Endometrial microvascular endothelial cells (primary cell): ENCODE measurements around the gene CORO6. TPM values are rescaled to one million over a fixed set of nuclear protein-coding genes. Genes with fewer than 3 reads are reported as not detected.

Source experiments
- in situ Hi-C: cut with HindIII; loops from 2 replicates; pipeline ENCODE4 v1.10.0; 2017; ENCODE audit warnings: low sequenced_read_pairs, low pct_unique_long_range_greater_than_20kb; ENCODE audit errors: inconsistent ontology term
- total RNA-seq: library from RNA; depleted of rRNA; stranded (reverse); fragments of >200 nt; gene quantifications from one replicate; pipeline ENCODE4 v1.2.3, GENCODE V29; 2015; ENCODE audit errors: inconsistent ontology term

The CORO6 gene
- total RNA-seq, 1 donor from 2014 or later = 1.3 TPM

DNA sequence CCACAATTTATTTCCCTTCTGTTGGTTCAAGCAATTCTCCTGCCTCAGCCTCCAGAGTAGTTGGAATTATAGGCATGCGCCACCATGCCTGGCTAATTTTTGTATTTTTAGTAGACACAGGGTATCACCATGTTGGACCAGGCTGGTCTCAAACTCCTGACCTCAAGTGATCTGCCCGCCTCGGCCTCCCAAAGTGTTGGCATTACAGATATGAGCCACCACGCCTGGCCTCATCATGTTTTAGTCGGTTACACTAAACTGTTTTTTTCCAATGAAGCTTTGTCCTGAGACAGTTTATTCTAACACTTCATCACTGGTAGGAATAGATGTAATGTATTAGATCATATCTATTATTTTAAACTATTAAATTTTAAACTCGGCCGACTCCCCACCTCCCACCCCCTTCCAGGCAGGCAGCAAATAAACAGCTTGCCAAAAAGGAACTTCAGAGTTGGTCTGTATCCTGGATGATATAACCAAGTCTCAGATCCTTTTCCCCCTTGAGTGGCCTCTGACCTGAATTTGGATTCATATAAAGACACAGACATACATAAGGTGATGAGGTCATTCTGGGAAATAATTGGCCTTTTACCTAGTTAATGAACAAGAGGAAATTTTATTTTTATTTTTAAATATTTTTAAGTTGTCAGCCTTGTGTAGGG lies 18.4 kb upstream of the CORO6 start:
- in situ Hi-C loops = no loop called here

DNA sequence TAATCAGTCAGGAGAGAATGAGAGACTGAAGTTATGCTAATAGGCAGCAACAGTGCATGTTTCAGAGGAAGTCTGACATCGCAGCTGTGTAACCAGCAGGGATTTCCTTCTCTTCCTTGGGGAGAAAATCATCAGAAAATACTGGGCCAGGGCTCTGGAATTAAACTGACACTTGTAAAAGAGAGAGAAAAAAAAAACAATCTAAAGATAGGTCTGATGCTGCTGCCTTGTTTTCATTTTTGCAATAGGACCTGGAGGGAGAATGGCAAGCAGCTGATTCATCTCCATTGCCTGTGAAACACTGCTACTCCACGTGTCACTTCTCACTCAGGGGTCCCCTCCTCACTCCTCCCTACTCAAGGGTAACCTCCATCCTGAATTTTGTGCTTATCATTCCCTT lies 17.7 kb upstream of the CORO6 start:
- in situ Hi-C loops = no loop called here

DNA sequence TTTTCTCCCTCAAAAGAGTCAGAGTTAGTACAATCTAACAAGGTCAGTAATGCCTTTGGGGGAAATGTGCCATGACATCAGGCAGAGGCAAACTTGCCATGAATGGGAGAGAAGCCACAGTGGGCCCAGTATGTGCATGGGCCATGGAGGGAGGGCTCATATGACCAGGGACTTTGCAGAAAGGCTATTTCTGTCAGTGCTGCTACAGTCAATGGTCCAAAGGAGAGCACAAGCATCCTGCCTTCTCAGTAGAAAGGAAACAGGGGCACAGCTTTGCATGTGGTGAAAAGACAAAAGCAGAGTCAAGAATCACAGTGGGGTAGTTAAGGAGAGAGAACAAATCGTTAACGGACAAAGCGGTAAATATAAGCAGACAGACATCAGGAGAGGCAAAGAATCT lies 11.2 kb upstream of the CORO6 start:
- in situ Hi-C loops = no loop called here

DNA sequence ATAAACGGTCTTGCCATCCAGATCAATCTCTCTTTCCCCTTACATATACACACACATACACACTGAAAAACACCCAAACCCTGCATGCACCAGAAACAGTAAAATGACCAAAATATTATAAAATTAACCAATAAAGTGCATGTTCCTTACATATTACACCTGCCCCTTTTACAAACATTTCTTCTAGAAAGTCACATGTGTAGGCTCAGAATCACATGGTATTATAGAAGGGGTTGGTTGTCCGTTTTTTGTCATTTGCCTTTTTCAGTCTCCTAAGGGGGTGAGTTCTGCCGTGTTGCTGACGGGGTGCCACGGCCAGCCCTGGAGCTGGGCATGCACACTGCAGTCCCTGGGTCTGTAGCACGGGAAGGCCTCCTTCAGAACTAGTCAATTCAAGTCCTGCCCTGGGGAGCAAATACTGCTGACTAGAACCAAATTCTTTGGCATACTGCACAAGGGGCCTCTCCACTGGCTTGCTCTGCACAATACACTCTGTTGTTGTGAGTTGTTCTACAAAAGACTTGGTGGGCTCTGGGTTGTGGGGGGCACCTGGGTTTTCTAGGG lies 8.0 kb upstream of the CORO6 start:
- in situ Hi-C loops = no loop called here

DNA sequence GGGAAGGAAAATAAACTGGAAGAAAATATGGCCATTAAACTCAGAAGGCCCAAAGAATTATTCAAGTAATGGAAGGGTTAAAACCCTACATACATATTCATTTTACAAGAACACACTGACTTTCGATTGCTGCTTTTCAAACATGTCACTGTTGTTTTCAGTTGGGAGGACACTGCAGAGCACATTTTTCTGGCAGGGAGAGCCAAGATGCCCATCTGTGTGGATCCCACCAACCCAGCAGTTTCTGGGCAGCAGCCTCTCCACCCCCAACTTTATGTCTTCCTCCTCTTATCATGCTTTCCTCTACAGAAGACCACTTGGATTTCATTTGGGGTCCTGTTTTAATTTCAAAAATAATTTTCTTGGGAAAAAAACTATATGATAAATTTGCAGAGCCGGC lies 7.1 kb upstream of the CORO6 start:
- in situ Hi-C loops = no loop called here

DNA sequence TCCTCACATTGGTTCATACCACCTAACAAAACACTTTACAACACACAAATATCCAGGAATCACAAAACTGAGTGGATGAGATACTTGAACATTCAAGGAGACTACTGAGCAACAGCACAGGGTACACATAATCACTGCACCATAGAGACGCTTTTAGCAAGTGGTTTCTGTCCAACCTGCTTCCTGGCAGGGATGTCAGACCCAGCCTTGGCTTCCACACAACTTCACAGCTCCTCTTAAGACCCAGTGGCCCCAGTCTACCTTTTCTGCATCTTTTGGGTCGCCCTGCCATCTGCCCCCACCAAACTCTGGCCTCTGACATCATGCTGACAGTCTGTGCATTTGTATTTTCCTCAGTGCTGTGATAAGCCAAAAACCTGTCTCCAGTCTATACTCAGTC lies 5.9 kb upstream of the CORO6 start:
- in situ Hi-C loops = no loop called here

DNA sequence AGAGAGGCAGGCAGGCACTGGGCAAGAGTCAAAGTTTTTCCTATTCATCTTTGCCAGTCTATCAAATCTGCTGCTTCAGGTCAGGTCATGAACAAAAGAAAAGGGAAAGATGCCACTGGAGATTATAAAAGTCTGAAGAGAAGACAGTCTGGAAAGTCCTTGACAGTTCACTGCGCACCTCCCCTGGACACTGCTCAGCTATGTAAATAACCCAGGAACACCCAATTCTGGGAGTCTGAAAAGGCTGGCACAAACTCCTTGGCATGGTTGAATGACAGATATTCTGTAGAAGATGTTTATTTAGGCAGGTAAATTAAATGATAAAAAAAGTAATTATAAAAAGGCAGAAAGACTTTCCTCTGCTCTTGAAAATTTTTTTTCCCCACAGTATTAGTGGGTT lies 5.2 kb upstream of the CORO6 start:
- in situ Hi-C loops = no loop called here

DNA sequence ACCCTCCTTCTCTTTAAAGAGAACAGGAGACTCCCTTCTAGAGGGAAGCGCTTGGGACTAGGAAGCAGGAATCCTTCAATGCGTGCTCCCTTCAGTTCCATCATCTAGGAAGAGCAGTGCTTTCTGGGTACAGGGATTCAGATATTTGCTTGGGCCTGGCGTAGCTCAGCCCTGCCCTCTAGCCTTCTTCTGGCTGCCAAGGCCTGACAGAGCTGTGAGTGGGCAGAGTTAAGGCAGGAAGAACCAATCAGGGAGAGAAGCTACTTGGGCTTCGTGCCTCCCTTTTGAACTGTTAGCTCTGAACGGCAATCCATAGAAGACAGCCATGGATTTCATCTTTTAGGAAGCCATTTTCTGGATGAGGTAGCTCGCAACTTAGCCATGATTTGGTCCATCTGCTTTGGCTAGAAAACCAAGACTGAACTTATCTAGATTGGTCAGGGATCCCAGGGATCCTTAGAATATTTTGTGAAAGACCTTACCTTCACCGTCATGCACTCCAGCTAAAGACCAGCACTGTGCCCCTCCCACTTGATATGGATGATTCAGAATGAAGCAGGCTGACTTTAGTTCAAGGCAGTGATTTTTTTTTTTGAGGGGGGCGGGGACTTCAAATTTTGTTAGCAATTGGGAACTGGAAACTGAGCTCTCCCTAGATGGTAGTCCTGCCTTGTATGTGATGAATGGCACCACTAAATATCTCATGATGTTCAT lies 2.5 kb upstream of the CORO6 start:
- in situ Hi-C loops = no loop called here

DNA sequence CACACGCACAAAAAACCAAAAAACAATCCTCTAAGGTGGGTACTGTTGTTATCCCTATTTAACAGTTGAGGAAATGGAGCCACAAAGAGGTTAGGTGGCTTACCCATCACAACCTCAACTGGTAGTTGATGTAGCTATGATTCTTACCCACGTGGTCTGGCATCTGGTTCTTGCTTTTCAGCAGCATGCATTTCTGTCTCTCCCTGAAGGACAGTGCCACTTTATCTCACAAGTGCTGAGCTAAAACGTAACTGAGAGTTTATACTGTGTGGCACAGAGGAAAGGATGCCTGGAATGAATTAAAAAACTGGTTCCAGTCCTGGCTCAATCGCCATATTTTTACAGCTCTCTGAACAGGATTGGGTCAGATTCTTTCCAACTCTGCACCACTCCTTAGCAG lies 1.9 kb upstream of the CORO6 start:
- in situ Hi-C loops = no loop called here

DNA sequence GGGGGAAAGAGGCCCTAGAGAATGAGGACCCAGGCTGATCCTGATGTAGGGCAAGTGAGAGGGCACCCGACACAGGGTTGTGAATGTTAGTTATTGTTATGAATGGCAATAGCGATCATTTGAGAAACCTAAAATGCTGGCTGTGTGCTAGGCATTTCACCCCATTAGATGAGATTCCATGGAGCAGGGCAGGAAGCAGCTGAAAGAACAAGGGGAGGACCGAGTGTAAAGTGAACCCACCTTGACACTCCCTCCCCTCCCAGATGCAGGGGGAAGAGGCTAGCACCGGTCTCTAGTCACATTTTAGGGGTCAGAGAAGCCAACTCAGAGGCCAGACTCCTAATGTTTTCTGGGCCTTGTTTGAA lies 553 bp upstream of the CORO6 start:
- in situ Hi-C loops = no loop called here

DNA sequence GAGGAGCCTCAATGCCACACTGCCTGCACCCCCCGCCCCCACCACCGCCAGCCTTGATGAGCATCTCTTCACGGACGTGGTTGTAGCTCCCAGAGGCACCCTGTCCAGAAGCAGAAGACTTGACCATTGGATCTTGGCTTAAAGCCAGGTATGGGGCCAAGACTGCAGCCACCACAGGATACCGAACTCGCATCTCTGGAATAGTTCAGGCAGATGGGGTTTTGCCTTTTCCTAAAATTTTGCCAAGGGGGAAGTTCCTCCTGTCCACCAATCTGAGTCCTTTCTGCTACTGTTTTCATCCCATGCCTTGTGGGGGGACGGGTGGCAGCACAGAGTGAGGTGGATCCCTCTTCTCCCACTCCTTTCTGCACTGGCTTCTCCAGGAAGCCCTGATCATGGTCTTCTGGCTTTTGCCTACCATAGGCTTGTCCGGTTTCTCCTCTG lies 939 bp downstream of the CORO6 start:
- in situ Hi-C loops = no loop called here

DNA sequence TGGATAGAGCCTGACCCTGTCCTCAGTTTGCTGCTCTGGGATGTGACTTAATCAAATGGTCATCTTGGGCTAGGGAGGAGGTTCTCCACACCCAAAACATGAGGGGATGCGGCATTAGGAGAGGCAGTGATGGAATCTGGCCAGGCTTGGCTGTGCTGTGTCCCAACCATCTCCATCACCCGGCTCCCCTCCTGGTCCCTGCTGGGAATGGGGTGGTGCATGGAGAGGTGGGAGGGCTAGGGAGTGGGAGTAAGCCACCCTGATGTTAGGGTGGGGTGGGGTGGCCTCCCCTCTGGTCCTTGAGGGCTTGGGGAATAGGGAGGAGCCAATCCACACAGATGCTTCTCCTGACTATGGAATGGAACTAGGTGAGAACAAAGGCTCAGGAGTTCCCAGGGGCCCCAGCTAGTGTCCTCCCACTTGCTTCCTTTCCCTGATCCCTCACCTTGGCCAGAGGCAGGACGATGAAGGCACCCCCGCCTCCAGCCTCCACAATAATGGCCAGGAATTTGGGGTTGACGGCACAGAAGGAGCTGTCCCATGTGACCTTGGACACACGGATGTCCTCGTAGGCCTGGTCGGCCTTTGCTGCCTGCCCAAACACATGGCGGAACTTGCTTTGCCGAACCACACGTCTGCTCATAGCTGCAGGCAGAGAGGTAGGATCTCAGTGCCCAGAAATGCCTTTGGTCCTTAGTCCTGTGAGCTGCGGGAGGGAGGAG lies 1.8 kb downstream of the CORO6 start:
- in situ Hi-C loops = no loop called here

DNA sequence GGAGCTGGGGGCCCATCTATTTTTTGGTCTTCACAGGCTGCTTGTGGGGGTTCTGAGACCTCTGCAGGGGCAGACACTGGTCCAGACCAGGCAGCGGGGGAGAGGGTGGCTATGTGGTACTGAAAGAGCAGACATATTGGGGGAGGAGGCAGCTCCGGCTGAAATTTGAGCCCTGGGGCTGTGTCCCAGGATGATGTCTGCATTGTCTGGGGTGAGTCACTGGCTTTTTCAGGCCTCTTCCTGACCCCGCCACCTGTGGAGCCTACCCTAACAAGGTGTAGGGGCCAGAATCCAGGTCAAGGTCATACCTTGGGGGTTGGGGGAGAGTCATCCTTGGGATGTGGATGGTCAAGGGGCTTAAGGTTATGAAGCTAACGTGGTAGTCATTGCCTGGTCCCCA lies 2.4 kb downstream of the CORO6 start:
- in situ Hi-C loops = no loop called here

DNA sequence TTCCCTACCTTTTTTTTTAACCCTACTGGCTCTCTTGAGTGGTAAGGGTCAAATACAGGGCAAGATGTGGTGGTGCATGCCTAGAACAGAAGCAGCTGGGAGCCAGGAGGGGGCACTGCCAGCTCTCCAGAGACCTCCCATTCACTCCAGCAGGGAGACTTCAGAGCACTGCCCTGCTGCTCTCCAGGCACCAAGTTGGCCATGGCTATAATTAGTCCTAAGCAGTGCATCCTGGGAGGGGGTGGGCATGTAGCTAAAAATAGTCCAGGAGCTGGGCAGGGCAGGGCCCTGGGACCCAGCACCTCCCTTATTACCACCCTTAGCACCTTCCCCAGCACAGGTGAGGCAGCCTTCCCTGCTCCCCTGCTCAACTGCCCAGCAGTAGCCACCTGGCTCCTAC lies 3.5 kb downstream of the CORO6 start:
- in situ Hi-C loops = no loop called here

DNA sequence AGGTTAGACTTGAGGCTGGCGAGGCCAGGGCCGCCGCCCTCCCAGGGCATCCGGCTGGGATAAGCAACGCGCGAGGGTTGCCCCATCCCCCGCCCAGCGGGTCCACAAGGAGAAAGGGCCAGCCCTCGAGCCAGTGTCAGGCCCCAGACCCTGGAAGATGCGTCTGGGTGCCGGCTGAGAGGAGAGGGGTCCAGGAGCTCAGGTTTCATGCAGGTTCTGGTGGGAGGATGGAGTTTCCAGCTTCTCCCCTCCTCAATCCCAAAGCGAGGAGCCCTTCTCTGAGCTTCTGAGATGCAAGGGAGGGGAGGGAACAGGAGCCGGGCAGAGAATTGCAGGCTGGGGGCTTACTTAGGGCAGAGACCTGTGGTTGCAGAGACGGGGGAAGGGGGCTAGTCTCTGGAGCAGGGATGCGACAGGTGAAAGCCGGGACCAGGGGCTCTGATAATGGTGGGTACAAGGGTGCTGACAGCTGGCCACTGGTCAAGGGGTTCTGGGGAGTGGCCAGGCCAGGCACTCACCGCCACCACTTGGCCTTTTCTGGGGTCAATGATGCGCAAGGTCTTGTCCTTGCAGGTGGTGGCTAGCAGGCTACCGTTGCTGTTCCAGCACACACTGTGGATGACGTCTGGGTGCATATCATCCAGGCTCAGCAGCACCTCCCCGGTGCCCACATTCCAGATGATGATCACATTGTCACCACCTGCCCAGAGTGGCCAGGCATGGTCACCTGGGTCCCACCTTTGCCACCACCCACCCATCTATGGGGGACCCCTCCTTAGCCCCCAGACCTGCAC lies 4.2 kb downstream of the CORO6 start:
- in situ Hi-C loops = no loop called here

DNA sequence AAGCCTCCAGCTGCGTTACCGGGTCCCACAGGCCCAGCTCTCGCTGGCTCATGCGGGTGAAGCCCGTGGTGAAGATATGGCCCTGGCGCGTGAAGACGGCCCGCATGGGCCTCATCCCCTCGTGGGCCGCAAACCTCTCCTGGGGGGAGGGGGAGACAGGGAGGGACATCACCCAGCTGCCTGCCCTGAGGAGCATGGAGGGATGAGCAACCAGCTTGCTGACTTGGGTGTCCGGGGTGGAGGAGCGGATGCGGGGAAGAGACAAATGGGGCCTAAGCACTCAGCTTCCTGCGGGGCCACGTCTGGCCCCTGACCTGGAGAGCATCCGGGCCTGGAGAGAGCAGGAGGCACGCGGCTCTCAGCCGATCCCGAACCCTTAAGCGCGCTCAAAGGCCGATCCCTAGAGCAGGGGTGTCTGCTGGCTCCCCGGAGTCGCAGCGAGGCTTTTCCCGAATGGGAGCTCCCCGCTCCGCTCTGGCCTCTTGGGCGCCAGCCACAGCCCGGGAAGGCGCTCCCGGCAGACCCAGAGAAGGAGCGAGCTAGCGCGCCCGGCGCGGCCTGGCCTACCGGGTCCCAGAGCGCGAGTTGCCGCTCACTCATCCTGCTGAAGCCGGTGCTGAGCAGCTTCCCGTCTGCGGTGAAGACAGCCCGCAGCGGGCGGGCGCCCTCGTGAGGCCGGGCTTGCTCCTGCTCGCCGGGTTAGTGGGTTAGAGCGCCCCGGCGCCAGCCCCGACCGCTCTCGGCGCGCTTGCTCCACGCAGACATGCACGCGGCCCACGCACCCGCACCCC lies 5.0 kb downstream of the CORO6 start:
- in situ Hi-C loops = no loop called here

DNA sequence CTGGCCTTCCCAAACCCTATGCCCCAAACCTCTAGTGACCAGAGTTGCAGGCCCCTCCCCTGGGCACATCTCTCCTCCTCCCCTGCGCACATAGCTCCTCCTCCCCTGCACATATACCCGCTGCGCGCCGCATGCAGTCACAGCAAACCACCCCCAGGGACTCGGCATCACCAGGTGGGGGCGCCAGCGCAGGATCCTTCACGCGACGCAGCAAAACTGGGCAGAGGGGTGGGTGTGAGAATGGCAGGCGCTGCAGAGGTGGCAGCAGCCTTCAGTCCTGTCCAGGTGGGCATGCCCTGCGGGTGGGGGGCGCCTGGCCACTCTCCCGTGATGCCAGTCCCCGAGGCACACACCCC lies 5.6 kb downstream of the CORO6 start:
- in situ Hi-C loops = no loop called here

DNA sequence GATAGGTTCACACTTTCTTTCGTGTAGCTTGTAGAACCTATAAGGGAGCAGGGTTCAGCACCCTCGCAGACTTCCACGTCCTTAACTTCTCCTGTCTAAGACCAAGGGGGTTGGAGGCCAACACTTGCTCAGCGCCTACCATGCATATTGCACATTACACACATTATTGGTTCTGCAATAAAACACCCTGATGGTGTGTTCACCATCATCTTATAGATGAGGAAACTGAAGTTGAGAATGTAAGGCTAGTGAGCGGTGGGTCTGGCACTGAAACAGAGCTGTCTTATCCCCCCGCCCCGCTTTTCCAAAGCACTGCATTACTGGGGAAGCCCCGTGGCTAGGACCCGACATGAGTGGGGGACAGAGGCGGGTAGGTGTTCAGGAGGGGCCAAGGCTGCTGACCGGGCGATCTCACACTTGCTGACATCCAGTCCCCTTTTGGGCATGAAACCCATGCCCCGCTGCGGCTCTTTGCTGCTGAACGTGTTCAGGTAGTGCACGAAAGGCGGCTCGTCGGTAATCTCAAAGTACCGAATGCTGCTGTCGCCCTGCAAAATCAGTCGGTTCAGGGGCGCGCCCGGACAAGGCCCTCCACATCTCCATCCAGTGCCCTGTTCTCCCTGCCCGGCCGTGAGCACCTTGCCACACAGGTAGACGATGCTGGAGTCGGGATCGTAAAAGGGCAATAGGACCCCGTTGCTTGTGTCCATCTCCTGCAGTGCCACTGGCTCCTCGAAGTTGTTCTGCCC lies 6.2 kb downstream of the CORO6 start:
- in situ Hi-C loops = no loop called here
